NCI-H526 (cell line): ENCODE data around the gene TBX3.

Source experiments
- DNase-seq, 2 experiments: peaks; one replicate each; lab custom pipeline; 2025; lab: John Stamatoyannopoulos, UW

Gene TBX3

DNA sequence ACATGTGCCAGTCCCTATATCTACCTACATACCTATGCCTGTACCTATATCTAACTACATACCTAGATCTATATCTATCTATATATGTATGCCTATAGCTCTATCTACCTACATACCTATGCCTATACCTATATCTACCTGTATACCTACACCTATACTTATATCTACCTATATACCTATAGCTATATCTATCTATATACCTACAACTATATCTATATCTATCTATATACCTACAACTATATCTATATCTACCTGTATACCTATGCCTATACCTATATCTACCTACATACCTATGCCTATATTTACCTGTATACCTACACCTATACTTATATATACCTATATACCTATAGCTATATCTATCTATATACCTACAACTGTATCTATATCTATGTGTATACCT, 56.6 kb downstream of the TBX3 start:
- no peak for DNase-seq

DNA sequence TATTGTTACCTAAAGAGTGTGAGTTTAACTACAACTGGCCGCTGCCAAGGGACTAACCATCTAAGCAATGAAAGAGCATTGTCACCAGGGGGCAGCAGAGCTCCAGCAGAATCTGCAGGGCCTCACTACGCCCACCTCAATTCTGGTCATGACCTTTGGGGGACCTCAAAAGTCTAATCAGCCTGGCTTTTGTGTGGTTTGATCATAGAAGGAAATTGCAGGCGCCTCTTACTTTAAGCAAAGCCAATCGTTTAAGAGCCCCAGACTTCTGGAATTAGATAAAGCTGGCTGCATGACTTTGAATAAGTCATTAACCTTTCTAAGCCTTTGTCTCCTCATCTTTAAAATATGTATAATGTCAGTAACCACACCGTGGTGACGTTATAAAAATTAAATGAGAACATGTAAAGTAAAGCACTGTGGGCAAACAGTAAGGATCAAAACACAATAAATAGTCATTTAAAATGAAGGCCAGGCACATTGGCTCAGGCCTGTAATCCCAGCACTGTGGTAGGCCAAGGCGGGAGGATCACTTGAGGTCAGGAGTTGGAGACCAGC, 58.6 kb downstream of the TBX3 start:
- DNase-seq, result peak; percentile 19 to 59

DNA sequence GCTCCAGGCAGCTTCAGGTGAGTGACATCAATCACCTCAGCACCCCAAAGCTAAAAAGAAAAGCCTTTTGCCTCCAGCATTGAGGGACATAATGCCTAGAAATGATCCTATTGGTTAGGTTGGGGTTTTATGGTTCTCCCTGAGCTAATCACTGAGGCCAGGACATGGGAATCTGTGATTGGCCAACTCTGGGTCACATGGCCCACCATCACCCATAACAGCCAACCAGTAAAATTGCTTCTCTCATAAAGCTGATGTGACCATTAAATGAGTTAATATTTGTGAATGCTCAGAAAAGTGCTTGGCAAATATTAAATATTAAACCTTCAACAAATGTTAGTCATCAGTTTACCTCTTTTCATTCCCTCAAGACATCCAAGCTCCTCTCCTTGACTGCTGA, 60.2 kb downstream of the TBX3 start:
- DNase-seq, result no peak
